GM12865 (cell line): Measurements from ENCODE around the gene IQGAP3.

Experiments
- DNase-seq: peaks from one replicate; pipeline ENCODE4 v3.0.0; 2010; ENCODE audit warnings: low read depth
- H3K4me3 ChIP-seq: 2 replicates; pipeline ENCODE4 v1.5.1; 2011; ENCODE audit warnings: mild to moderate bottlenecking, low read depth, low read length, control low read depth
- TF ChIP-seq, protein P1 (sequence below): IDR thresholded peaks from 2 replicates; pipeline ENCODE4 v1.5.1; 2011; ENCODE audit warnings: low read length, control low read depth, low read depth, inconsistent platforms; ENCODE audit not compliant: insufficient read depth; ENCODE audit errors: missing control alignments

Gene IQGAP3

DNA sequence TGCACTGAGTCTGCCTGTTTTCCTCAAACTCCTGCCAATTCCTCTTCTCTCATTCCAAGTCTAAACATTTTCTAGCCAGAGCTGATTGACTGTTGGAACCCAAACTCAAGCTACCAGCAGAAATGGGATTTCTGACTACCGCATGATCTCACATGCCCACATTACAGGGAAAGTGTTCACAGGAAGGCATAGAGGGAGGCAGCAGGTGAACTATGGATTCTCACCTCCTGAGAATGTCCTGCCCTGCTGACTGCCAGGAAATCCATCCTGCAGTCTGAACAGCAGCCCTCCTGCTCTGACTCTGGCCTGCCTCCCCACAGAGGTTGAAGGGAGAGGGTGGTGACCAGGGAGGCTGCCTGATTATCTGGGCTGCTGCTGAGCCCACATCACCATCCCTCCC lies 22.5 kb downstream of the IQGAP3 start:
- H3K4me3 ChIP-seq, result no peak overlapping the region
- DNase-seq, result no peak
- TF ChIP-seq, protein P1, sequence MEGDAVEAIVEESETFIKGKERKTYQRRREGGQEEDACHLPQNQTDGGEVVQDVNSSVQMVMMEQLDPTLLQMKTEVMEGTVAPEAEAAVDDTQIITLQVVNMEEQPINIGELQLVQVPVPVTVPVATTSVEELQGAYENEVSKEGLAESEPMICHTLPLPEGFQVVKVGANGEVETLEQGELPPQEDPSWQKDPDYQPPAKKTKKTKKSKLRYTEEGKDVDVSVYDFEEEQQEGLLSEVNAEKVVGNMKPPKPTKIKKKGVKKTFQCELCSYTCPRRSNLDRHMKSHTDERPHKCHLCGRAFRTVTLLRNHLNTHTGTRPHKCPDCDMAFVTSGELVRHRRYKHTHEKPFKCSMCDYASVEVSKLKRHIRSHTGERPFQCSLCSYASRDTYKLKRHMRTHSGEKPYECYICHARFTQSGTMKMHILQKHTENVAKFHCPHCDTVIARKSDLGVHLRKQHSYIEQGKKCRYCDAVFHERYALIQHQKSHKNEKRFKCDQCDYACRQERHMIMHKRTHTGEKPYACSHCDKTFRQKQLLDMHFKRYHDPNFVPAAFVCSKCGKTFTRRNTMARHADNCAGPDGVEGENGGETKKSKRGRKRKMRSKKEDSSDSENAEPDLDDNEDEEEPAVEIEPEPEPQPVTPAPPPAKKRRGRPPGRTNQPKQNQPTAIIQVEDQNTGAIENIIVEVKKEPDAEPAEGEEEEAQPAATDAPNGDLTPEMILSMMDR, result no peak

DNA sequence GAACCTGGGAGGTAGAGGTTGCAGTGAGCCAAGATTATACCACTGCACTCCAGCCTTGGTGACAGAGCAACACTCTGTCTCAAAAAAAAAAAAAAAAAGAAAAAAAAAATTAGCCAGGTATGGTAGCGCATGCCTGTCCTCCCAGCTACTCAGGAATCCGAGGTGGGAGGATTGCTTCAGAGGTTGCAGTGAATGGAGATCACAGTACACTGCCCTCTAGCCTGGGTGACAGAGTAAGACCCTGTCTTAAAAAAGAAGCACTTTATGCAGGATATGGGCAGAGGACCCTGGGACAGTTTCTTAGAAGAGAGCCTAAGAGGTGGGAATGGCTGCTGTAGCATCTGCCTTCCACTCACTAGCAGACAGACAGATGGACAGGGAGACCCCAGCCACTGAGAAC lies 23.0 kb downstream of the IQGAP3 start:
- no peak for DNase-seq
- H3K4me3 ChIP-seq, result no peak overlapping the region
- TF ChIP-seq, protein P1, result no peak

DNA sequence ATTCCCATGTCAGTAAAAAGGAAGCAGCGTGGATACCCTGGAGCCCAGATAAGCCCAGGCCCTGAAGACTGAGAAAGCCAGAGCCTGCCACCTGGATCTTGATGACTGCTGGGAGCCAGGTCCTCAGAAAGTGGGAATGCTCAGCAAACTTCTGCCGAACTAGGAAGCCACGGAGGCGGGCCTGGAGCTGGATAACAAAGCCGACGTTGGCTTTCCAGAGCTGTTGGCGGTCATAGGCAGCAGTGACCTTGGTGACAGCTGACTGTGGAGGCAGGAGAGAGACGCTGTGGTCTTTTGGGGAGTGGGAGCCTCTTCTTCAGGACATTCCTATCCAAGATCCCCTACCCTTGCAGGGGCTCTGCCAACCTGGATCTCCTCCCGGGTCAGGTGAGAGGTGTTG lies 24.4 kb downstream of the IQGAP3 start:
- H3K4me3 ChIP-seq, result no peak overlapping the region
- TF ChIP-seq, protein P1, result no peak
- no peak for DNase-seq

DNA sequence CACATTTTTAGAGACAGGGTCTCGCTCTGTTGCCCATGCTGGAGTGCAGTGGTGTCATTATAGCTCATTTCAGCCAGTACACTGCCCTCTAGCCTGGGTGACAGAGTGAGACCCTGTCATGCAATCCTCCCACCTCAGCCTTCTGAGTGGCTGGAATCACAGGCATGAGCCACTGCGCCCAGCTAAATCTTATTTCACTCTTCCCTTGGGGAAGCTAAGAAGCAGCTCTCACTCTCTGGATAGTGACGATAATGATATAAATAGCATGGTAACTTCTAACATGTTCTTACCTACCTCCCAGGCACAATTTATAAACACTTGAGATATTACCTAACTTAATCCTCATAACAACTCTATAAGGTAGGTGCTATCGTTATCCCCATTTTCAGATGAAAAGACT lies 24.9 kb downstream of the IQGAP3 start:
- TF ChIP-seq, protein P1, result no peak
- DNase-seq, result no peak
- H3K4me3 ChIP-seq, result no peak overlapping the region

DNA sequence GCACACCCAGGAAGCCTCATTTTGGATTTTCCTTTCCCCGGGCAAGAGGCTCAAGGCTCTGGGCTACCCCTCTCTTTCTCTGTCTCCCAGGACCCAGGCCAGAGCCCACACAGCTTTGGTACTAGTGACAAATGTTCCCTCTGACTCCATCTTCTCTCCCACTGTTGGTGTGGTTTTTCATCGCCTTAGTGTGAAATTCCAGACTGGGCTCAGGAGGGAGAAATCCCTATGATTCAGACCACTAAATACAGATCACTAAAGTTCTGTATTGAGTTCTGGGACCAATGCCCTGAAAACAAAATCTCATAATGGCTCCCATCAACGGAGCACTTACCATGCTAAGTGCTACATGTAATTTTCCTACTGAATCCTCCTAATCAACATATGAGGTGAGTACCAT lies 26.1 kb downstream of the IQGAP3 start:
- TF ChIP-seq, protein P1, result no peak
- no peak for DNase-seq
- H3K4me3 ChIP-seq, result no peak overlapping the region

DNA sequence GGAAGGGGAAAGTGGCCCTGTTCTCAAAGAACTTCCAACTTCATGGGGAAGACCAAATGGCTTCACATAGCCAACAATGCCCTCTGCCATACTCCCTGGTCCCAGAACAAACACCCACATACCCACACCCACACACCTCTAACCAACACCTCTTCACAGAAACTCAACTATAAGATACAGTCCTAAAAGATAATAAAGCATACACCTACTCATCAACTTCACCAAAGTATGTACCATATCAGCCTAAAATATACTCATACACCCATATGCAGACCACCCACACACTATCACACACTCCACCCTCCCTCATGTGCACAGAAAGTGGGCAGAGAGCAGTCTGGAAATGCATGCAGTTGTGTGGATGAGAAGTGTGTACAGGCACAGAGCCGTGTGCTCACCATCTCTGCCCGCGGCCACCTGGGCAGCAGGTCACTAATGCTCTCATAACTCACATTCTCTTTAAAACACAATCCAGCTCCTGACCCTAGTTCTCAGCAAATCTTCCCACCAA lies 27.7 kb downstream of the IQGAP3 start:
- no peak overlapping the region for H3K4me3 ChIP-seq
- TF ChIP-seq, protein P1, result no peak
- DNase-seq, result no peak

DNA sequence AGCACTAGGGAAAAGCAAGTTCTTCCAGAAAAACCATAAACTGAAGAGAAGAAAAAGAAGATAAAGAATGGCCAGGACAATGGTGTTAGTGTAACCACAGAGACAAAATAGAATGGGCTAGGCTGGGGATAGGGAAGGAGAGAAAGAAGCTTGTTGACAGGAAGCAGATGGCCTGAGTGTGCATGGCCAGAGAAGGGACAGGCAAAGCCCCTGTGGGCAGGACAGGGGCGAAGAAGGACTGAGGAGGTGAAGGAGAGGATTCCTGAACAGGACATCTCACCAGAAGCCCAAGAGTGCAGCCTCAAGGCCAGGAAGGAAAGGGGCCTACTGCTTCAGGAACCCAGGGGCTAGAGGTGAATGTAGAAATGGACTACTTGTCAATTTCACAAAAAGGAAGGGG lies 29.3 kb downstream of the IQGAP3 start:
- DNase-seq, result no peak
- TF ChIP-seq, protein P1, result no peak
- H3K4me3 ChIP-seq, result no peak overlapping the region
